ENCODE measurements around the gene SHMT2.

- TF ChIP-seq POLR2AphosphoS5 (IDR thresholded peaks at IDR 0.05; ENCODE audit: low read depth, low read length) (no peak), REST (IDR thresholded peaks at IDR 0.05; ENCODE audit: insufficient read depth in 1 of 2, low read depth in 2 of 2, low read length in 2 of 2) (no peak)
Observed at GRCh38 chr12:57212701-57213057, 16.8 kb upstream of the SHMT2 start.

Measured in PFSK-1 (cell line).